Liver (tissue), 3 donors: ENCODE results near the gene RBM33.

Source experiments
- EGR1 ChIP-seq, 2 donors: IDR thresholded peaks; 2 replicates each; pipeline ENCODE4 v1.6.1; 2016 to 2018; ENCODE audit warnings: antibody characterized with exemption in 2 of 2, low read depth in 2 of 2
- FOXA1 ChIP-seq: IDR thresholded peaks from 2 replicates; pipeline ENCODE4 v1.6.1; 2016; ENCODE audit warnings: antibody characterized with exemption
- GABPA ChIP-seq, 2 donors: IDR thresholded peaks in 1 of 2; conservative IDR thresholded peaks in 1 of 2; 2 replicates each; pipeline ENCODE4 v1.6.1; 2016; ENCODE audit warnings: antibody characterized with exemption in 2 of 2, mild to moderate bottlenecking in 1 of 2, moderate library complexity in 1 of 2
- HNF4A ChIP-seq, 2 donors: conservative IDR thresholded peaks; 2 replicates each; pipeline ENCODE4 v1.6.1; 2016; ENCODE audit warnings: antibody characterized with exemption in 2 of 2, mild to moderate bottlenecking in 2 of 2
- RAD21 ChIP-seq, 2 donors: IDR thresholded peaks; 2 replicates each; pipeline ENCODE4 v1.6.1; 2016; ENCODE audit warnings: antibody characterized with exemption in 2 of 2, mild to moderate bottlenecking in 2 of 2
- RXRA ChIP-seq, 2 donors: IDR thresholded peaks; 2 replicates each; pipeline ENCODE4 v1.6.1; 2017 to 2018; ENCODE audit warnings: antibody characterized with exemption in 2 of 2, mild to moderate bottlenecking in 1 of 2
- SP1 ChIP-seq: IDR thresholded peaks from 2 replicates; pipeline ENCODE4 v1.6.1; 2018; ENCODE audit warnings: antibody characterized with exemption, mild to moderate bottlenecking
- TAF1 ChIP-seq: conservative IDR thresholded peaks from 2 replicates; pipeline ENCODE4 v1.6.1; 2016; ENCODE audit warnings: antibody characterized with exemption, mild to moderate bottlenecking
- YY1 ChIP-seq: IDR thresholded peaks from 2 replicates; pipeline ENCODE4 v1.6.1; 2016; ENCODE audit warnings: antibody characterized with exemption, mild to moderate bottlenecking
- TF ChIP-seq, protein P1 (sequence below): fragments of 150-350 bp; IDR thresholded peaks from 2 replicates; pipeline ENCODE4 v1.5.1; 2017; ENCODE audit warnings: improper control_type of control experiment, low read depth, low read length; ENCODE audit not compliant: missing input control
- TF ChIP-seq, protein P2 (sequence below): IDR thresholded peaks from 2 replicates; pipeline ENCODE4 v1.6.1; 2016; ENCODE audit warnings: antibody characterized with exemption, mild to moderate bottlenecking
- TF ChIP-seq, protein P3 (sequence below): IDR thresholded peaks from 2 replicates; pipeline ENCODE4 v1.6.1; 2016; ENCODE audit warnings: antibody characterized with exemption
- TF ChIP-seq, protein P4 (sequence below): IDR thresholded peaks from 2 replicates; pipeline ENCODE4 v1.6.1; 2016; ENCODE audit warnings: antibody characterized with exemption
- TF ChIP-seq, protein P5 (sequence below): IDR thresholded peaks from 2 replicates; pipeline ENCODE4 v1.6.1; 2016; ENCODE audit warnings: antibody characterized with exemption
- donor health status: healthy.
- donor health status: healthy.

DNA sequence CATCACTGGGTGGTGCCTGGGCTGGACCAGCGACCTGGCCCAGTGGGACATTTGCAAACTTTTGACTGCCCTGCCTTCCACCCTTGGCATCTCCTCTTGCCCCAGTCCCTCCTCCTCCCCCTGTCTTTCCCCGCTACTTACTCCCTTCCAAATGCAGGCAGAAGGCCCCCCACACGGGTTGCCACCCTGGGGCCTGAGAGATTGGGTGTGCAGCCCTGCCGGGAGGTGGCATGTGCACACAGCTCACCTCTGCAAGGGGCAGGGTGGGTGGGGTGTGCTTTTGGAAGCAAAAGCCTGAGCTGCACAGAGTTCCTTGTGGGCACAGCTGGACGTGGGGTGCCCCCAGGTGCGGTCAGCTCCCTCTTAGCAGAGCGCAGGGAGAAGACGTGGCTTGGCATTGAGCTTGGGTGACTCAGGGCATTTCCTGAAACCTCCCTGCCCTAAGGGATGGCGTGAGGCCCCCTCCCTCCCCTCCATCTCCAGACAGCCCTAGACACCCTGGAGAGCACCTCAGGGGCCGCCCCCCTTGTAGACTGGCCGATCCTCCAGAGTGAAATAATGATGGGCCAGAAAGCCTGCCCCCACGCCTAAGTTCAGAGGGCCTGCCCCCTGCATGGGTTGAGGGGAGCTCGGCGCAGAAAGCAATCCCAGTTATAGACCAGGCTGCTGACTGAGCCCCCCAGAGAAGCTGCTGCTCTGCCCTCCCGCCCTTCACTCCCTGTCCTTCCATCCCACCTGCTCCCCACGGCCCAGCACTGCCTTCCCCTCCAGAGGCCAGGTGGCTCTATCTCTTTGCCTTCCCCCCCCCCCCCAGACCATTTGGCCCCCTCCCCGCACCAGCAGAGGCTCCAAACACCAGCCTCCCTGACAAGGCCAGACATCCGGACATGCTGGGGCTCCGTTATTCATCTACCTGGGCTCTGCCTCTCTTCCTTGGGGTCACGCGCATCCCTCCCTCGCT, 170.1 kb downstream of the RBM33 start:
- TF ChIP-seq TAF1 = no peak
- TF ChIP-seq RAD21 (IDR thresholded peaks at IDR 0.05) = no peak
- TF ChIP-seq HNF4A (conservative IDR thresholded peaks at IDR 0.05) = no peak
- TF ChIP-seq, protein P1, sequence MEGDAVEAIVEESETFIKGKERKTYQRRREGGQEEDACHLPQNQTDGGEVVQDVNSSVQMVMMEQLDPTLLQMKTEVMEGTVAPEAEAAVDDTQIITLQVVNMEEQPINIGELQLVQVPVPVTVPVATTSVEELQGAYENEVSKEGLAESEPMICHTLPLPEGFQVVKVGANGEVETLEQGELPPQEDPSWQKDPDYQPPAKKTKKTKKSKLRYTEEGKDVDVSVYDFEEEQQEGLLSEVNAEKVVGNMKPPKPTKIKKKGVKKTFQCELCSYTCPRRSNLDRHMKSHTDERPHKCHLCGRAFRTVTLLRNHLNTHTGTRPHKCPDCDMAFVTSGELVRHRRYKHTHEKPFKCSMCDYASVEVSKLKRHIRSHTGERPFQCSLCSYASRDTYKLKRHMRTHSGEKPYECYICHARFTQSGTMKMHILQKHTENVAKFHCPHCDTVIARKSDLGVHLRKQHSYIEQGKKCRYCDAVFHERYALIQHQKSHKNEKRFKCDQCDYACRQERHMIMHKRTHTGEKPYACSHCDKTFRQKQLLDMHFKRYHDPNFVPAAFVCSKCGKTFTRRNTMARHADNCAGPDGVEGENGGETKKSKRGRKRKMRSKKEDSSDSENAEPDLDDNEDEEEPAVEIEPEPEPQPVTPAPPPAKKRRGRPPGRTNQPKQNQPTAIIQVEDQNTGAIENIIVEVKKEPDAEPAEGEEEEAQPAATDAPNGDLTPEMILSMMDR = no peak
- TF ChIP-seq, protein P2, sequence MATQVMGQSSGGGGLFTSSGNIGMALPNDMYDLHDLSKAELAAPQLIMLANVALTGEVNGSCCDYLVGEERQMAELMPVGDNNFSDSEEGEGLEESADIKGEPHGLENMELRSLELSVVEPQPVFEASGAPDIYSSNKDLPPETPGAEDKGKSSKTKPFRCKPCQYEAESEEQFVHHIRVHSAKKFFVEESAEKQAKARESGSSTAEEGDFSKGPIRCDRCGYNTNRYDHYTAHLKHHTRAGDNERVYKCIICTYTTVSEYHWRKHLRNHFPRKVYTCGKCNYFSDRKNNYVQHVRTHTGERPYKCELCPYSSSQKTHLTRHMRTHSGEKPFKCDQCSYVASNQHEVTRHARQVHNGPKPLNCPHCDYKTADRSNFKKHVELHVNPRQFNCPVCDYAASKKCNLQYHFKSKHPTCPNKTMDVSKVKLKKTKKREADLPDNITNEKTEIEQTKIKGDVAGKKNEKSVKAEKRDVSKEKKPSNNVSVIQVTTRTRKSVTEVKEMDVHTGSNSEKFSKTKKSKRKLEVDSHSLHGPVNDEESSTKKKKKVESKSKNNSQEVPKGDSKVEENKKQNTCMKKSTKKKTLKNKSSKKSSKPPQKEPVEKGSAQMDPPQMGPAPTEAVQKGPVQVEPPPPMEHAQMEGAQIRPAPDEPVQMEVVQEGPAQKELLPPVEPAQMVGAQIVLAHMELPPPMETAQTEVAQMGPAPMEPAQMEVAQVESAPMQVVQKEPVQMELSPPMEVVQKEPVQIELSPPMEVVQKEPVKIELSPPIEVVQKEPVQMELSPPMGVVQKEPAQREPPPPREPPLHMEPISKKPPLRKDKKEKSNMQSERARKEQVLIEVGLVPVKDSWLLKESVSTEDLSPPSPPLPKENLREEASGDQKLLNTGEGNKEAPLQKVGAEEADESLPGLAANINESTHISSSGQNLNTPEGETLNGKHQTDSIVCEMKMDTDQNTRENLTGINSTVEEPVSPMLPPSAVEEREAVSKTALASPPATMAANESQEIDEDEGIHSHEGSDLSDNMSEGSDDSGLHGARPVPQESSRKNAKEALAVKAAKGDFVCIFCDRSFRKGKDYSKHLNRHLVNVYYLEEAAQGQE = no peak
- TF ChIP-seq YY1 = no peak
- TF ChIP-seq, protein P3, sequence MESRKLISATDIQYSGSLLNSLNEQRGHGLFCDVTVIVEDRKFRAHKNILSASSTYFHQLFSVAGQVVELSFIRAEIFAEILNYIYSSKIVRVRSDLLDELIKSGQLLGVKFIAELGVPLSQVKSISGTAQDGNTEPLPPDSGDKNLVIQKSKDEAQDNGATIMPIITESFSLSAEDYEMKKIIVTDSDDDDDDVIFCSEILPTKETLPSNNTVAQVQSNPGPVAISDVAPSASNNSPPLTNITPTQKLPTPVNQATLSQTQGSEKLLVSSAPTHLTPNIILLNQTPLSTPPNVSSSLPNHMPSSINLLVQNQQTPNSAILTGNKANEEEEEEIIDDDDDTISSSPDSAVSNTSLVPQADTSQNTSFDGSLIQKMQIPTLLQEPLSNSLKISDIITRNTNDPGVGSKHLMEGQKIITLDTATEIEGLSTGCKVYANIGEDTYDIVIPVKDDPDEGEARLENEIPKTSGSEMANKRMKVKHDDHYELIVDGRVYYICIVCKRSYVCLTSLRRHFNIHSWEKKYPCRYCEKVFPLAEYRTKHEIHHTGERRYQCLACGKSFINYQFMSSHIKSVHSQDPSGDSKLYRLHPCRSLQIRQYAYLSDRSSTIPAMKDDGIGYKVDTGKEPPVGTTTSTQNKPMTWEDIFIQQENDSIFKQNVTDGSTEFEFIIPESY = no peak
- no peak for TF ChIP-seq FOXA1
- no peak for TF ChIP-seq EGR1 (IDR thresholded peaks at IDR 0.05; ENCODE audit: low read depth in 2 of 2)
- no peak for TF ChIP-seq SP1
- TF ChIP-seq RXRA (IDR thresholded peaks at IDR 0.05) = no peak
- no peak for TF ChIP-seq GABPA (IDR thresholded peaks at IDR 0.05 in 1 of 2, conservative IDR thresholded peaks at IDR 0.05 in 1 of 2)
- TF ChIP-seq, protein P4, sequence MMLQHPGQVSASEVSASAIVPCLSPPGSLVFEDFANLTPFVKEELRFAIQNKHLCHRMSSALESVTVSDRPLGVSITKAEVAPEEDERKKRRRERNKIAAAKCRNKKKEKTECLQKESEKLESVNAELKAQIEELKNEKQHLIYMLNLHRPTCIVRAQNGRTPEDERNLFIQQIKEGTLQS = no peak
- TF ChIP-seq, protein P5, sequence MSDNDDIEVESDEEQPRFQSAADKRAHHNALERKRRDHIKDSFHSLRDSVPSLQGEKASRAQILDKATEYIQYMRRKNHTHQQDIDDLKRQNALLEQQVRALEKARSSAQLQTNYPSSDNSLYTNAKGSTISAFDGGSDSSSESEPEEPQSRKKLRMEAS = no peak
